ENCODE results near the gene ASF1B.

DNA sequence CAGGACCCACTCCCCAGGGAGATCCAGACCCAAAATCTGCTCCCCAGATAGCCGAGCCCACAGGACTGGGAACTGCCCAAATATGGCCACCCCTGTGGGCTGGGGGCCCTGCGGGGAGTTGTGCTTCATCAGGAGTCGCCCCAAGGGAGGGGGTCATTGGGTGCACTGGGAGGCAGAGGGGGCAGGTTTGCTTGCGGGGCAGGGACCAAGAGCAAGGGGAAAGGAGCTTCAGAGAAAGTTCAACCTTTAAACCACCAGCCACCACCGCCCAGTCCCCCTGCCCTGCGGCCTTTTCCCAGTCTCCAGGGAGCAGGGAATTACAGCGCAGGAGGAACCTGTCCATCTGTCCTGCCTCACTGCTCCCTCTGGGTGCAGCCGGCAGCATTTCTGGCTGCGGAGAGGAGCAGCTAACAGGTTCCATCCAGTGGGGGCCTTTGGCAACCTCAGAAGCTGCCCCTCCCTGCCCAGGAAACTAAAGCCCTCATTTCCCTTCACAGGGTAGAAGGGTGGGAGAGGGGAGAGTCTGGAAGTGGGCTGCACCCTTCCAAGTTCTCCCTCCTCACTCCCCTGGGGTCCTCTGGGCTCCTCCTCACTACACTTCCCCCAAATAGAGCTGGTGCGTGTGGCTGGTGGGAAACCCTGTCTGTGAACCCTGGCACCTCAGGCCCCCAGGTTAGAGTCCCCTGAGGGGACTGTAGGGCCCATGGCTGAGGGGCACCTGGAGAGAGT, 13.8 kb upstream of the ASF1B start:
- TF ChIP-seq CTCF (IDR thresholded peaks at IDR 0.05) (no peak), POLR2A (IDR thresholded peaks at IDR 0.05) (no peak)
